GM13977 (cell line): Measurements from ENCODE around the gene TTBK2.

Experiments
- DNase-seq: peaks from one replicate; pipeline ENCODE4 v3.0.0; 2012; ENCODE audit warnings: low spot score
- CTCF ChIP-seq: IDR thresholded peaks from 2 replicates; pipeline ENCODE4 v1.5.1; 2012; ENCODE audit warnings: mild to moderate bottlenecking, control low read depth; ENCODE audit not compliant: insufficient read depth; ENCODE audit errors: extremely low read depth, missing control alignments
- in situ Hi-C: fragments of 300-500 bp; cut with MboI; formaldehyde crosslinking; loops from one replicate; pipeline ENCODE4 v1.12.0; 2022; ENCODE audit warnings: low sequenced_read_pairs, low pct_unique_long_range_greater_than_20kb, mixed read lengths, inconsistent platforms; ENCODE audit not compliant: unreplicated experiment

Gene TTBK2

DNA sequence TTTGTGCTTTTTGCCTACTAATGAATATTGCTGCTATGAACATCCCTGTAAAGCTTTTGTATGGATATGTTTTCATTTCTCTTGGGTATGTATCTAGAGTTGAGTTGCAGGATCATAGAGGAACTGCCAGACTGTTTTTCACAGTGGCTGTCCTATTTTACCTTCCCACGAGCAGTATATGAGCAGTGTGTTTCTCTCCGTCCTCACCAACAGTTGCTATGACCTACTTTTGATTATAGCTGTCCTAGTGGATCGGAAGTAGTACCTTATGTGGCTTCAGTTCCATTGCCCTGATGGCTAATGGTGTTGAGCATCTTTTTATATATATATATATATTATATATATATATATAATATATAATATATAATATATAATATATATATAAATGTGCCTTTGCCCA, 208.8 kb downstream of the TTBK2 start:
- in situ Hi-C loops, result no loop called here
- TF ChIP-seq CTCF, result no peak
- DNase-seq, result no peak

DNA sequence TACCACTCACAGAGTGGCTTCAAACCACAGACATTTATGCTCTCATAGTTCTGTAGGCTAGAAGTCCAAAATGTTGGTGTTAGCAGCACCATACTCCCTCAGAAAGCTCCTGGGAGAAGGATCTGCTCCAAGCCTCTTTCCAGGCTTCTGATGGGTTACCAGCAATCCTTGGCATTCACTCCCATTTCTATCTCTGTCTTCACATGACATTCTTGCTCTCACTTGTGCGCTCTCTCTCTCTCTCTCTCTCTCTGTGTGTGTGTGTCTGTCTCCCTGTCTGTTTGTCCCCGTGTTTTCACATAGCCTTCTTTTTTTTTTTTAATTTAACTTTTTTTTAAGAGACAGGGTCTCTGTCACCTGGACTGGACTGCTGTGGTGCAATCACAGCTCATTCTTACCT, 209.9 kb downstream of the TTBK2 start:
- TF ChIP-seq CTCF, result no peak
- in situ Hi-C loops, result no loop called here
- no peak for DNase-seq

GRCh38 chr15:42707873-42708544, 212.6 kb downstream of the TTBK2 start:
- DNase-seq, result no peak
- no peak for TF ChIP-seq CTCF
- in situ Hi-C loops, result loop anchor here (5.0 kb wide), 1 partner anchor 219 kb away; no protein-coding TSS in a partner anchor

DNA sequence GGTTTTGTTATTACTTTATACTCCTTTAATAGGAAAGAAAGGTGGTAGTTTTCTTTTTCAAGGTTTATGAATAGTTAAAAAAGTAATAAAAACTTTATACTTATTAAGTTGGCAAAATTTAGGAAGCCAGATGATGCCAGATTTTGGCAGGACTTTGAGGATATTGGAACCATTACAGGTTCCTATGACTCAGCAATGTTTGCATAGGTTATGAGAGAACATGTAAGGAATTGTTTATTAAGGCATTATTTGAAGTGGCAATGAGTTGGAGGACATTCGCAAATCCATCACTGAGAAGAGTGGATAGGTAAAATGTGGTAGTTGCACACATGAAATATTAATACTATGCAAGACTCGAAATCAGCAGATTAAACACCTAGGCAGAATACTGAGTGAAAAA, 213.5 kb downstream of the TTBK2 start:
- in situ Hi-C loops, result loop anchor here (5.0 kb wide), 1 partner anchor 220 kb away; no protein-coding TSS in a partner anchor
- TF ChIP-seq CTCF, result no peak
- DNase-seq, result no peak

DNA sequence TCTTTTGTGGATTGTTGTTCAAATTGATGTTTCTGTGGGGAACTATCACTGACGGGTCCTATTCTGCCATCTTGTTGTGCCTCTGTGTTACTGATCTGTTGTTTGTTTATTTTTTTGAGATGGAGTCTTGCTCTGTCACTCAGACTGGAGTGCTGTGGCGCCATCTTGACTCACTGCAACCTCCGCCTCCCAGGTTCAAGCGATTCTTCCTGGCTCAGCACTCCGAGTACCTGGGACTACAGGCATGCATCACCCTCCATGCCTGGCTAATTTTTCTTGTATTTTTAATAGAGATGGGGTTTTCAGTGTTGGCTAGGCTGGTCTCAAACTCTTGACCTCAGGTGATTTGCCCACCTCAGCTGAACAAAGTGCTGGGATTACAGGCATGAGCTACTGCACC, 215.2 kb downstream of the TTBK2 start:
- DNase-seq, result no peak
- no peak for TF ChIP-seq CTCF
- in situ Hi-C loops, result loop anchor here (5.0 kb wide), 1 partner anchor 222 kb away; no protein-coding TSS in a partner anchor

DNA sequence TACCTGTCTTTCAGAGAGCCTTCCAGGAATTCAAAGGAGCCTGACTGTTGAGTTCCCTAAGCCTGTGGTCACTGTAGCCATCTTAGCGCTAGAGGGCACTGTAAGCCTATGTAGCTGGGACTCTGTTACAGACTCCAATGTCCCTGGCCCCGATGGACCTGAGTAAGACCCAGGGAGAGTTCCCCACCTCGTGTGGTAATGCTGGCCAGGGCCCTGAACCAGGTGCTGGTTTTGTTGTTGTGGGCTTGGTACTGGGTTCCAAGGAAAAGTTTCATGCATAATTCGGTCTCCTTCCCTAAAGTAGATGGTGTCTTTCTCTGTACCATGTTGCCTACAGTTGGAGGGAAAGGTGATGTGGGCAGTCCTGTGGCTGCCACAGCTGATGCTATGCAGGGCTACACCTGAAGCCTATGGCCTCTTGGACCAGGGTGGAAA, 216.1 kb downstream of the TTBK2 start:
- DNase-seq, result peak; percentile 72
- in situ Hi-C loops, result no loop called here
- TF ChIP-seq CTCF, result peak; percentile 80
